GM18499 (cell line): Measurements from ENCODE around the gene C17orf113.

ENCODE experiments used
- ATAC-seq: cut with Tn5 transposase; IDR thresholded peaks from one replicate; pipeline ENCODE4 v1.9.1; 2021; ENCODE audit warnings: moderate number of reproducible peaks; ENCODE audit not compliant: insufficient read depth, unreplicated experiment

C17orf113 gene

GRCh38 chr17:42072323-42073187 lies 22.2 kb upstream of the C17orf113 start:
- ATAC-seq = no peak

GRCh38 chr17:42071810-42072209 lies 21.4 kb upstream of the C17orf113 start:
- no peak for ATAC-seq

GRCh38 chr17:42068979-42069378 lies 18.6 kb upstream of the C17orf113 start:
- no peak for ATAC-seq

- ATAC-seq = no peak
Observed at GRCh38 chr17:42067371-42068091, 17.1 kb upstream of the C17orf113 start.

GRCh38 chr17:42065201-42065600 lies 14.8 kb upstream of the C17orf113 start:
- no peak for ATAC-seq

GRCh38 chr17:42062681-42063080 lies 12.3 kb upstream of the C17orf113 start:
- ATAC-seq = no peak

GRCh38 chr17:42061646-42062487 lies 11.5 kb upstream of the C17orf113 start:
- ATAC-seq = no peak

- ATAC-seq = no peak
Observed at GRCh38 chr17:42060231-42060630, 9.8 kb upstream of the C17orf113 start.

- no peak for ATAC-seq
Observed at GRCh38 chr17:42059815-42060214, 9.4 kb upstream of the C17orf113 start.

- ATAC-seq = no peak
Observed at GRCh38 chr17:42058063-42058462, 7.7 kb upstream of the C17orf113 start.

GRCh38 chr17:42056635-42057034 lies 6.2 kb upstream of the C17orf113 start:
- no peak for ATAC-seq

GRCh38 chr17:42055496-42055895 lies 5.1 kb upstream of the C17orf113 start:
- ATAC-seq = no peak

- ATAC-seq = no peak
Observed at GRCh38 chr17:42055027-42055426, 4.6 kb upstream of the C17orf113 start.

- ATAC-seq = no peak
Observed at GRCh38 chr17:42053731-42054500, 3.5 kb upstream of the C17orf113 start.

GRCh38 chr17:42052346-42052877 lies 2.0 kb upstream of the C17orf113 start:
- ATAC-seq = no peak

- no peak for ATAC-seq
Observed at GRCh38 chr17:42051645-42052044, 1.2 kb upstream of the C17orf113 start.

GRCh38 chr17:42051013-42051400 lies 606 bp upstream of the C17orf113 start:
- ATAC-seq = no peak

- ATAC-seq = no peak
Observed at GRCh38 chr17:42049834-42050392, 488 bp downstream of the C17orf113 start.

- ATAC-seq = no peak
Observed at GRCh38 chr17:42047343-42047742, 3.1 kb downstream of the C17orf113 start.
